EH (cell line): Measurements from ENCODE around the gene LDLR.
A peak's percentile ranks its signal among the peaks of the same experiment; 100 is the strongest.
"Not testable (repeated sequence)": the region's sequence is repeated elsewhere in the genome, so short reads cannot be mapped to it uniquely, and the experiment has no call there.

Experiments
- DNase-seq: peaks from one replicate; pipeline ENCODE4 v3.0.0-alpha.2; 2015; ENCODE audit warnings: low read depth

LDLR gene

GRCh38 chr19:11106477-11106876 lies 17.2 kb downstream of the LDLR start:
- no peak for DNase-seq

- no peak for DNase-seq
Measured at GRCh38 chr19:11108746-11109145, 19.5 kb downstream of the LDLR start.

GRCh38 chr19:11111117-11111770 lies 22.0 kb downstream of the LDLR start:
- DNase-seq, result no peak

GRCh38 chr19:11111771-11112144 lies 22.5 kb downstream of the LDLR start:
- no peak for DNase-seq

- DNase-seq, result no peak
Measured at GRCh38 chr19:11113140-11113708, 24.0 kb downstream of the LDLR start.

GRCh38 chr19:11115042-11115441 lies 25.8 kb downstream of the LDLR start:
- no peak for DNase-seq

- no peak for DNase-seq
Measured at GRCh38 chr19:11115895-11116446, 26.7 kb downstream of the LDLR start.

- DNase-seq, result no peak
Measured at GRCh38 chr19:11116507-11116906, 27.2 kb downstream of the LDLR start.

GRCh38 chr19:11121963-11122362 lies 32.7 kb downstream of the LDLR start:
- DNase-seq, result not testable (repeated sequence)

GRCh38 chr19:11123114-11123513 lies 33.9 kb downstream of the LDLR start:
- no peak for DNase-seq

GRCh38 chr19:11124157-11124556 lies 34.9 kb downstream of the LDLR start:
- DNase-seq, result not testable (repeated sequence)

- DNase-seq, result peak; percentile 76
Measured at GRCh38 chr19:11125994-11126685, 36.9 kb downstream of the LDLR start.

GRCh38 chr19:11127905-11128304 lies 38.6 kb downstream of the LDLR start:
- DNase-seq, result no peak

- peak; percentile 74 for DNase-seq
Measured at GRCh38 chr19:11130824-11131455, 41.7 kb downstream of the LDLR start.

- no peak for DNase-seq
Measured at GRCh38 chr19:11131471-11131870, 42.2 kb downstream of the LDLR start.

GRCh38 chr19:11136400-11137101 lies 47.3 kb downstream of the LDLR start:
- DNase-seq, result no peak

- DNase-seq, result peak; percentile 94
Measured at GRCh38 chr19:11137542-11138384, 48.5 kb downstream of the LDLR start.

GRCh38 chr19:11138601-11139300 lies 49.5 kb downstream of the LDLR start:
- DNase-seq, result peak; percentile 92

- not testable (repeated sequence) for DNase-seq
Measured at GRCh38 chr19:11140023-11140538, 50.8 kb downstream of the LDLR start.

GRCh38 chr19:11140896-11141295 lies 51.6 kb downstream of the LDLR start:
- no peak for DNase-seq
